ENCODE results near the gene CD24. TPM values are rescaled to one million over a fixed set of nuclear protein-coding genes. Genes with fewer than 3 reads are reported as not detected.

Gene CD24
- total and polyA plus RNA-seq, 2 experiments from 2014 or later: 330 to 576 TPM

DNA sequence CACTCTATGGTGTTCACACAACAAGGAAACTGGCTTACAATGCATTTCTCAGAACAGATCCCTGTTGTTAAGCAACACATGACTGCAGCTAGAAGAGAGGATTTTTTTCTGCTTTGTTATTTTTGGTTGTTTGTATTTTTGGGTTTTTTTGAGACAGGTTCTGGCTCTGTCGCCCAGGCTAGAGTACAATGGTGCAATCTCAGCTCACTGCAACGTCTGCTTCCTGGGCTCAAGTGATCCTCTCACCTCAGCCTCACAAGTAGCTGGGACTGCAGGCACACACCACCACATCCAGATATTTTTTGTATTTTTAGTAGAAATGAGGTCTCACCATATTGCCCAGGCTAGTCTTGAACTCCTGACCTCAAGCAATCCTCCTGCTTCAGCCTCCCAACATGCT is 12.7 kb downstream of the CD24 start:
- Histone ChIP-seq H3K4me3 (no peak overlapping the region), H2AFZ (no peak overlapping the region), H3K9me2 (replicated peaks; ENCODE audit: insufficient read depth) (no peaks in the 10 kb centered on the region), H3K27me3 (no peaks in the 10 kb centered on the region), H4K20me1 (ENCODE audit: insufficient read depth, poor library complexity, severe bottlenecking) (no peaks in the 10 kb centered on the region), H3K9me3 (ENCODE audit: low read depth) (no peaks in the 10 kb centered on the region), H3K4me2 (no peak overlapping the region), H3K79me2 (no peaks in the 10 kb centered on the region), H3K27ac (no peak overlapping the region), H3K4me1 (ENCODE audit: insufficient read depth) (no peaks in the 10 kb centered on the region), H3K36me3 (replicated peaks; ENCODE audit: insufficient read depth, low read depth) (no peaks in the 10 kb centered on the region)
- no peak for DNase-seq (ENCODE audit: low spot score)
- TF ChIP-seq EZH2 (IDR thresholded peaks at IDR 0.05; ENCODE audit: borderline replicate concordance) (no peak), EZH2phosphoT487 (IDR thresholded peaks at IDR 0.05; ENCODE audit: low read depth, severe bottlenecking, unreplicated experiment) (no peak)
- TF ChIP-seq, protein P1, sequence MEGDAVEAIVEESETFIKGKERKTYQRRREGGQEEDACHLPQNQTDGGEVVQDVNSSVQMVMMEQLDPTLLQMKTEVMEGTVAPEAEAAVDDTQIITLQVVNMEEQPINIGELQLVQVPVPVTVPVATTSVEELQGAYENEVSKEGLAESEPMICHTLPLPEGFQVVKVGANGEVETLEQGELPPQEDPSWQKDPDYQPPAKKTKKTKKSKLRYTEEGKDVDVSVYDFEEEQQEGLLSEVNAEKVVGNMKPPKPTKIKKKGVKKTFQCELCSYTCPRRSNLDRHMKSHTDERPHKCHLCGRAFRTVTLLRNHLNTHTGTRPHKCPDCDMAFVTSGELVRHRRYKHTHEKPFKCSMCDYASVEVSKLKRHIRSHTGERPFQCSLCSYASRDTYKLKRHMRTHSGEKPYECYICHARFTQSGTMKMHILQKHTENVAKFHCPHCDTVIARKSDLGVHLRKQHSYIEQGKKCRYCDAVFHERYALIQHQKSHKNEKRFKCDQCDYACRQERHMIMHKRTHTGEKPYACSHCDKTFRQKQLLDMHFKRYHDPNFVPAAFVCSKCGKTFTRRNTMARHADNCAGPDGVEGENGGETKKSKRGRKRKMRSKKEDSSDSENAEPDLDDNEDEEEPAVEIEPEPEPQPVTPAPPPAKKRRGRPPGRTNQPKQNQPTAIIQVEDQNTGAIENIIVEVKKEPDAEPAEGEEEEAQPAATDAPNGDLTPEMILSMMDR (IDR thresholded peaks at IDR 0.05; ENCODE audit: poor library complexity): no peak
- WGBS (ENCODE audit: low lambda C conversion rate, missing lambda C conversion rate): 86% methylated on average over 2 of the region's 2 CpGs

DNA sequence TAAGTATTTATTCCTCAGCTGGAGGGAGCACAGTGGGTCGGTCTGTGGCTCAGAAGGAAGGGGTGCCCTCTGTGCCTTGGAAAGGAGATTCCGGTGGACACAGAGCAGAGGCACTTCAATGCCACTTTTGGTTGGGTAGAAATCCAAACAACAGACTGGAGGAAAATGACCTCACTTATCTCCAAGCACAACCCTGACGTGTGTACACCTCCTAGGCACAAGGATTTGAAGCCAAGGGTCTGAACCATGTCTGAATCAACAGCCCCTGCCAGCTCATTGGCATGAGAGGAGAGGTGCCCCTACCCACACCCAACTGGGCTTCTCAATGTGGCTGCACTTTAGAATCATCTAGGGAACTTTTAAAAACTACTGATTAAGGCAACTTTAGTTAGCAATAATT is 13.4 kb downstream of the CD24 start:
- no peaks in the 10 kb centered on the region for H4K20me1 ChIP-seq (ENCODE audit: insufficient read depth, poor library complexity, severe bottlenecking)
- TF ChIP-seq, protein P1 (IDR thresholded peaks at IDR 0.05; ENCODE audit: poor library complexity): no peak
- TF ChIP-seq EZH2 (IDR thresholded peaks at IDR 0.05; ENCODE audit: borderline replicate concordance) (no peak), EZH2phosphoT487 (IDR thresholded peaks at IDR 0.05; ENCODE audit: low read depth, severe bottlenecking, unreplicated experiment) (no peak)
- no peak for DNase-seq (ENCODE audit: low spot score)
- H3K36me3 ChIP-seq (replicated peaks; ENCODE audit: insufficient read depth, low read depth): no peaks in the 10 kb centered on the region
- H3K4me2 ChIP-seq: no peak overlapping the region
- H3K27ac ChIP-seq: no peak overlapping the region
- H3K79me2 ChIP-seq: no peaks in the 10 kb centered on the region
- H3K4me1 ChIP-seq (ENCODE audit: insufficient read depth): no peaks in the 10 kb centered on the region
- 84% methylated on average over 3 of the region's 3 CpGs for WGBS (ENCODE audit: low lambda C conversion rate, missing lambda C conversion rate)
- no peaks in the 10 kb centered on the region for H3K9me3 ChIP-seq (ENCODE audit: low read depth)
- H2AFZ ChIP-seq: no peak overlapping the region
- H3K4me3 ChIP-seq: no peak overlapping the region
- H3K27me3 ChIP-seq: no peaks in the 10 kb centered on the region
- no peaks in the 10 kb centered on the region for H3K9me2 ChIP-seq (replicated peaks; ENCODE audit: insufficient read depth)

DNA sequence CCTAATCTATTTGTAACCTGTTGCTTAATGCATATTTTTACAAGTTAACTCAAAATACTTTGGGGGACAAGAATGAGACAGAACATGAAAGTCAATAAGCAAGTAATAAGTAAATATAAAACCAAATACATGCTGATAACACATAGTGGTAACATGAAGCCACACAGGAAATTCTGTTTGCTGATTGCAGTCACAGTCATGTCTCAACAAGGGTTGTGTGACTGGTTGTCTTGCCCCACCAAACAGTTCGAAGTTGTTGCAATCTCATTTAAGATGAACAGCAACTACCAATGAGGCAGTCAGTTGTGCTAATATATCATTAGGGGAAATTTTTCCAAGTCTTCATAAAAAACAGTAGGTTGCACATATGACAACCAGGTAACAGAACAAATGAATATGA is 14.5 kb downstream of the CD24 start:
- H3K27ac ChIP-seq: no peak overlapping the region
- no peaks in the 10 kb centered on the region for H3K36me3 ChIP-seq (replicated peaks; ENCODE audit: insufficient read depth, low read depth)
- WGBS (ENCODE audit: low lambda C conversion rate, missing lambda C conversion rate): 71% methylated on average over 1 of the region's 1 CpG
- no peaks in the 10 kb centered on the region for H4K20me1 ChIP-seq (ENCODE audit: insufficient read depth, poor library complexity, severe bottlenecking)
- no peak for DNase-seq (ENCODE audit: low spot score)
- H2AFZ ChIP-seq: no peak overlapping the region
- H3K4me3 ChIP-seq: no peak overlapping the region
- no peaks in the 10 kb centered on the region for H3K79me2 ChIP-seq
- TF ChIP-seq, protein P1 (IDR thresholded peaks at IDR 0.05; ENCODE audit: poor library complexity): no peak
- TF ChIP-seq EZH2phosphoT487 (IDR thresholded peaks at IDR 0.05; ENCODE audit: low read depth, severe bottlenecking, unreplicated experiment): no peak
- no peak for TF ChIP-seq EZH2 (IDR thresholded peaks at IDR 0.05; ENCODE audit: borderline replicate concordance)
- no peaks in the 10 kb centered on the region for H3K9me3 ChIP-seq (ENCODE audit: low read depth)
- H3K4me1 ChIP-seq (ENCODE audit: insufficient read depth): no peaks in the 10 kb centered on the region
- H3K4me2 ChIP-seq: no peak overlapping the region
- H3K9me2 ChIP-seq (replicated peaks; ENCODE audit: insufficient read depth): no peaks in the 10 kb centered on the region
- H3K27me3 ChIP-seq: no peaks in the 10 kb centered on the region

DNA sequence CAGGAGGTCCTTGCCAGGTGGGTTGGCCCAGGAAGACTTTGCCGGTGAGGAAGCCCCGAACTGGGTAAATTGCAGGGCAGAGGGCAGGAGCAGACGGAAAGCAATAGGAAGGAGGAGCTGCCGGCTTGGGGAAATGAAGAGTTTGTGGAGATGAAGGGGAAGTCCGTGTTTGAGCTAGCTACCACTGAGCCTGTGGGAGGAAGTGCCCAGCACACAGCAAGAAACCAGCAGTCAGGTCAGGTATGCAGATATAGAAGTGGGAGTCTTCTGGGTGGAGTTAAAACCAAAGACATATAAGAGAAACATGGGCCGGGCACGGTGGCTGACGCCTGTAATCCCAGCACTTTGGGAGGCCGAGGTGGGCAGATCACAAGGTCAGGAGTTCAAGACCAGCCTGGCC is 34.7 kb downstream of the CD24 start:
- H3K4me2 ChIP-seq: no peak overlapping the region
- H3K9me3 ChIP-seq (ENCODE audit: low read depth): no peaks in the 10 kb centered on the region
- H3K27me3 ChIP-seq: no peaks in the 10 kb centered on the region
- H3K79me2 ChIP-seq: no peaks in the 10 kb centered on the region
- no peak overlapping the region for H2AFZ ChIP-seq
- no peaks in the 10 kb centered on the region for H3K4me1 ChIP-seq (ENCODE audit: insufficient read depth)
- WGBS (ENCODE audit: low lambda C conversion rate, missing lambda C conversion rate): 68% methylated on average over 9 of the region's 9 CpGs
- no peak overlapping the region for H3K4me3 ChIP-seq
- H3K27ac ChIP-seq: no peak overlapping the region
- H3K36me3 ChIP-seq (replicated peaks; ENCODE audit: insufficient read depth, low read depth): no peaks in the 10 kb centered on the region
- TF ChIP-seq, protein P1 (IDR thresholded peaks at IDR 0.05; ENCODE audit: poor library complexity): no peak
- no peak for TF ChIP-seq EZH2phosphoT487 (IDR thresholded peaks at IDR 0.05; ENCODE audit: low read depth, severe bottlenecking, unreplicated experiment)
- TF ChIP-seq EZH2 (IDR thresholded peaks at IDR 0.05; ENCODE audit: borderline replicate concordance): no peak
- DNase-seq (ENCODE audit: low spot score): no peak
- no peaks in the 10 kb centered on the region for H4K20me1 ChIP-seq (ENCODE audit: insufficient read depth, poor library complexity, severe bottlenecking)
- no peaks in the 10 kb centered on the region for H3K9me2 ChIP-seq (replicated peaks; ENCODE audit: insufficient read depth)

All from hepatocyte (in vitro differentiated cells).